ENCODE measurements around the gene NFKBIA.

NFKBIA gene

GRCh38 chr14:35351897-35352273, 52.7 kb downstream of the NFKBIA start:
- Histone ChIP-seq H2AFZ (peak overlapping the region; percentile 88), H3K27ac (peak overlapping the region; percentile 62)

More at GRCh38 chr14:35351897-35352273, 52.7 kb downstream of the NFKBIA start:
- Histone ChIP-seq H3K9ac (no peak overlapping the region), H3K4me2 (ENCODE audit: low read length) (no peak overlapping the region), H3K79me2 (no peaks in the 10 kb centered on the region), H3K36me3 (ENCODE audit: control insufficient read depth, insufficient read depth, low read length) (no peaks in the 10 kb centered on the region), H3K9me3 (ENCODE audit: control insufficient read depth, low read length) (no peaks in the 10 kb centered on the region), H3K4me1 (peaks cover 30% of the 10 kb centered on the region), H3K4me3 (ENCODE audit: low read depth, low read length) (no peak overlapping the region), H3K27me3 (ENCODE audit: control insufficient read depth, insufficient read depth, low read length) (no peaks in the 10 kb centered on the region)
- TF ChIP-seq CTCF (IDR thresholded peaks at IDR 0.05), result no peak
